Stimulated activated CD8-positive, alpha-beta memory T cell treated with anti-CD3 and anti-CD28 coated beads, Interleukin-15, amount 100 ng/mL, for 48 hours (primary cell): ENCODE results near the gene ZNG1E.
"Not testable (repeated sequence)": the region's sequence is repeated elsewhere in the genome, so short reads cannot be mapped to it uniquely, and the experiment has no call there.

Experiments used
- DNase-seq, 2 donors: peaks; one replicate each; pipeline ENCODE4 v3.0.0-alpha.2; 2020; ENCODE audit warnings: low read depth in 2 of 2

Gene ZNG1E

GRCh38 chr9:65675589-65676021, at the start of gene ZNG1E:
Gene ZNG1E, plus strand, starts transcription at chr9:65675928. Its CDS starts 49 bp downstream, at chr9:65675977.
- peak; percentile 15 to 36 for DNase-seq

DNA sequence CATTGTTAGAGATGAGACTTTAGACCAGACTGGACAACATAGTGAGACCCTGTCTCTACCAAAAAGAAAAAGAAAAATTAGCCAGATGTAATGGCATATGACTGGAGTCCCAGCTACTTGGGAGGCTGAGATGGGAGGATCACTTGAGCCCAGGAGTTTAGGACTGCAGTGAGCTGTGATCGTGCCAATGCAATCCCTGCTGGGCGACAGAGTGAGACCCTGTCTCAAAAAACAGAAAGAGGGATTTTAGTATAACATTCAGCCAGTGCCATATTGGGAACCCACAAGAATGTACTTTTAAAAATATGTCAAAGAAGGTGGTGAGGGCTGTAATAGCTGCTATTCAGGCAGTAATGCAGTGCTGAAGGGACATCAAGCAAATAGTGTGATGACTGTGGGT, 2.1 kb upstream of the ZNG1E start:
- DNase-seq, result not testable (repeated sequence)

GRCh38 chr9:65675018-65675417, 710 bp upstream of the ZNG1E start:
- DNase-seq, result not testable (repeated sequence)

- DNase-seq, result peak in 1 of 2 donors; percentile 1
These were observed 661 bp downstream of the ZNG1E start for GRCh38 chr9:65676389-65676788.

- not testable (repeated sequence) for DNase-seq
These were observed 2.8 kb downstream of the ZNG1E start for GRCh38 chr9:65678533-65678932.

DNA sequence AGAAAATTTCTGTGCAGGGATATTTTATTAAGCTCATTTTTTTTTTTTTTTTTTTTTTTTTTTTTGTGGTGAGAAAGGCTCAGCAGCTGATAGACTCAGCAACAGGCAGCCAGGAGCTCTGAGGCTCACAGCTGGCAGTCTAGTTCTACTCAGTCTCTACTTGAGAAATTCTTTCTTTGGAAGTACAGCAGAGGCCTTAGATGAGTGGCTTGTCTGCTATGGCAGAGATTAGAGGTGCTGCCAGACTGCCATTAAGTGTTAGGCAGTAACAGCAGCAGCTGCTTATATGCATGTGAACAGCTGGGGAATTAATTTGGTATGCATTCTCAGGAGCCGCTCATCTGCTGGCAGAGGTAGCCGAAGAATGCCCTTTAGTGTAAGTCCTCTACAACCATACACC, 27.8 kb downstream of the ZNG1E start:
- DNase-seq, result not testable (repeated sequence)

GRCh38 chr9:65714445-65714844, 38.7 kb downstream of the ZNG1E start:
- not testable (repeated sequence) for DNase-seq

DNA sequence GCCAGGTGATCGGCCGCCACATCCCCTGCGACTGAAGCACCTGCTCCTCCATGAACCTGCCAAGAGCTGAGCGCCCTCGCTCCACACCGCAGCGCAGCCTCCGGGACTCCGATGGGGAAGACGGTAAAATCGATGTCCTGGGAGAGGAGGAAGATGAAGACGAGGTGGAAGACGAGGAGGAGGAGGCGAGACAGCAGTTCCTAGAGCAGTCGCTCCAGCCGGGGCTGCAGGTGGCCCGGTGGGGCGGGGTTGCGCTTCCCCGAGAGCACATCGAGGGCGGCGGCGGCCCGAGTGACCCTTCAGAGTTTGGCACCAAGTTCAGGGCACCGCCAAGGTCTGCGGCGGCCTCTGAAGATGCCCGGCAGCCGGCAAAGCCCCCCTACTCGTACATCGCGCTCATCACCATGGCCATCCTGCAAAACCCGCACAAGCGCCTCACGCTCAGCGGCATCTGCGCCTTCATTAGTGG, 61.4 kb downstream of the ZNG1E start, which contains the start of gene FOXD4L4:
Gene FOXD4L4 (plus strand): TSS at position 51 of the 469 bp plus-strand sequence. CDS start 0 bp downstream, at position 51.
- DNase-seq, result not testable (repeated sequence)

DNA sequence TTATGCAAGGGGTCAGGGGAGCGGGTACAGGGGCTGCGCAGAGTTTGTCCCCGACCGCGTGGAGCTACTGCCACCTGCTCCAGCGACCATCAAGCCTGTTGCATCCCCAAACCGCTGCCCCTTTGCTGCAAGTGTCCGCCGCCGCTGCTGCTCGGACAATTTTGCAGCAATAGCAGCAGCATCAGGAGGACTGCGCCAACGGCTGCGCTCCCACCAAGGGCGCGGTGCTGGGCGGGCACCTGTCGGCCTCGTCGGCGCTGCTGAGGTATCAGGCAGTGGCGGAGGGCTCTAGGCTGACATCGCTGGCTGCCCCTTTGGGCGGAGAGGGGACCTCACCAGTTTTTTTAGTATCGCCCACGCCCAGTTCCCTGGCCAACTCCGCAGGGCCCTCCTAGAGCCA, 62.4 kb downstream of the ZNG1E start:
- not testable (repeated sequence) for DNase-seq
